AG08395 (cell line): ENCODE measurements around the gene SMYD4.

Experiments used
- DNase-seq: peaks from one replicate; pipeline ENCODE4 v3.0.0; 2012; ENCODE audit warnings: mixed read lengths, low spot score

SMYD4 gene

GRCh38 chr17:1730326-1731193 is 99.1 kb downstream of the SMYD4 start:
- DNase-seq: peak; percentile 89

- no peak for DNase-seq
Measured at GRCh38 chr17:1729966-1730325, 99.8 kb downstream of the SMYD4 start.
